Mucosa of rectum (tissue), 2 donors: ENCODE measurements around the gene TGM5.
"Not testable (repeated sequence)": the region's sequence is repeated elsewhere in the genome, so short reads cannot be mapped to it uniquely, and the experiment has no call there.

ENCODE experiments used
- H3K27ac ChIP-seq, 2 donors: one replicate each; pipeline ENCODE4 v1.7.0; 2013; ENCODE audit warnings: inconsistent platforms in 2 of 2, low read depth in 2 of 2, low read length in 2 of 2
- H3K27me3 ChIP-seq, 2 donors: one replicate each; pipeline ENCODE4 v1.7.0; 2013; ENCODE audit warnings: low read length in 2 of 2; ENCODE audit not compliant: control insufficient read depth in 2 of 2, insufficient read depth in 2 of 2
- H3K36me3 ChIP-seq, 2 donors: one replicate each; pipeline ENCODE4 v1.7.0; 2013; ENCODE audit warnings: low read length in 2 of 2; ENCODE audit not compliant: control insufficient read depth in 2 of 2, insufficient read depth in 2 of 2
- H3K4me1 ChIP-seq, 2 donors: one replicate each; pipeline ENCODE4 v1.7.0; 2013; ENCODE audit warnings: low read length in 2 of 2, mild to moderate bottlenecking in 1 of 2; ENCODE audit not compliant: control insufficient read depth in 2 of 2, insufficient read depth in 2 of 2
- H3K4me3 ChIP-seq, 2 donors: one replicate each; pipeline ENCODE4 v1.7.0; 2013; ENCODE audit warnings: low read length in 2 of 2
- H3K9ac ChIP-seq, 2 donors: one replicate each; pipeline ENCODE4 v1.7.0; 2013; ENCODE audit warnings: low read length in 2 of 2, low read depth in 1 of 2, mild to moderate bottlenecking in 1 of 2
- H3K9me3 ChIP-seq, 2 donors: one replicate each; pipeline ENCODE4 v1.7.0; 2013; ENCODE audit warnings: low read length in 2 of 2; ENCODE audit not compliant: control insufficient read depth in 2 of 2
- donor health status: healthy.
- donor health status: Normal muscosa, but diverticular disease.

TGM5 gene

GRCh38 chr15:43235536-43235935 lies 31.2 kb downstream of the TGM5 start:
- Histone ChIP-seq H3K4me3 (no peak overlapping the region), H3K27me3 (no peaks in the 10 kb centered on the region), H3K36me3 (no peaks in the 10 kb centered on the region), H3K9ac (no peak overlapping the region), H3K9me3 (no peaks in the 10 kb centered on the region), H3K27ac (no peak overlapping the region), H3K4me1 (no peaks in the 10 kb centered on the region)

GRCh38 chr15:43232289-43232874 lies 34.3 kb downstream of the TGM5 start:
- Histone ChIP-seq H3K27me3 (no peaks in the 10 kb centered on the region), H3K9me3 (no peaks in the 10 kb centered on the region), H3K36me3 (no peaks in the 10 kb centered on the region), H3K4me3 (no peak overlapping the region), H3K4me1 (no peaks in the 10 kb centered on the region), H3K27ac (no peak overlapping the region), H3K9ac (no peak overlapping the region)

GRCh38 chr15:43230640-43231115 lies 36.0 kb downstream of the TGM5 start:
- H3K4me1 ChIP-seq = no peaks in the 10 kb centered on the region
- H3K4me3 ChIP-seq = no peak overlapping the region
- no peaks in the 10 kb centered on the region for H3K9me3 ChIP-seq
- H3K36me3 ChIP-seq = no peaks in the 10 kb centered on the region
- no peaks in the 10 kb centered on the region for H3K27me3 ChIP-seq
- H3K9ac ChIP-seq = no peak overlapping the region
- no peak overlapping the region for H3K27ac ChIP-seq

GRCh38 chr15:43229977-43230376 lies 36.8 kb downstream of the TGM5 start:
- Histone ChIP-seq H3K36me3 (no peaks in the 10 kb centered on the region), H3K4me1 (no peaks in the 10 kb centered on the region), H3K4me3 (no peak overlapping the region), H3K27ac (no peak overlapping the region), H3K9me3 (no peaks in the 10 kb centered on the region), H3K9ac (no peak overlapping the region), H3K27me3 (no peaks in the 10 kb centered on the region)

- Histone ChIP-seq H3K27ac (no peak overlapping the region), H3K4me1 (no peaks in the 10 kb centered on the region), H3K36me3 (no peaks in the 10 kb centered on the region), H3K9me3 (no peaks in the 10 kb centered on the region), H3K4me3 (no peak overlapping the region), H3K27me3 (no peaks in the 10 kb centered on the region), H3K9ac (no peak overlapping the region)
These were observed 40.1 kb downstream of the TGM5 start for GRCh38 chr15:43226436-43227305.

GRCh38 chr15:43225950-43226255 lies 40.8 kb downstream of the TGM5 start:
- not testable (repeated sequence) for H3K9ac ChIP-seq, H3K4me3 ChIP-seq, H3K4me1 ChIP-seq, H3K27me3 ChIP-seq, H3K9me3 ChIP-seq, H3K27ac ChIP-seq, H3K36me3 ChIP-seq

- Histone ChIP-seq H3K9me3 (no peaks in the 10 kb centered on the region), H3K4me3 (no peak overlapping the region), H3K27ac (no peak overlapping the region), H3K36me3 (no peaks in the 10 kb centered on the region), H3K9ac (no peak overlapping the region), H3K27me3 (no peaks in the 10 kb centered on the region), H3K4me1 (no peaks in the 10 kb centered on the region)
These were observed 41.4 kb downstream of the TGM5 start for GRCh38 chr15:43225201-43225949.

- no peak overlapping the region for H3K9ac ChIP-seq
- no peaks in the 10 kb centered on the region for H3K4me1 ChIP-seq
- H3K9me3 ChIP-seq = no peaks in the 10 kb centered on the region
- H3K27ac ChIP-seq = no peak overlapping the region
- H3K4me3 ChIP-seq = no peak overlapping the region
- H3K27me3 ChIP-seq = no peaks in the 10 kb centered on the region
- no peaks in the 10 kb centered on the region for H3K36me3 ChIP-seq
These were observed 45.3 kb downstream of the TGM5 start for GRCh38 chr15:43221422-43221821.

- no peak within 1 kb of the TSS for H3K4me3 ChIP-seq
- H3K27me3 ChIP-seq = no peaks in the 10 kb centered on the region
- no peaks in the 10 kb centered on the region for H3K4me1 ChIP-seq
- no peaks in the 10 kb centered on the region for H3K36me3 ChIP-seq
- no peaks in the 10 kb centered on the region for H3K9me3 ChIP-seq
- no peak within 1 kb of the TSS for H3K27ac ChIP-seq
- no peak within 1 kb of the TSS for H3K9ac ChIP-seq
These were observed 45.7 kb downstream of the TGM5 start, which contains the start of gene EPB42 for GRCh38 chr15:43220991-43221403. Gene EPB42, minus strand, starts transcription at chr15:43221018. Its CDS starts 193 bp downstream, at chr15:43220825.
